ENCODE data around the gene PAIP2B. TPM values are rescaled to one million over a fixed set of nuclear protein-coding genes. Genes with fewer than 3 reads are reported as not detected.

The PAIP2B gene
- total RNA-seq, 1 donor from 2014 or later, result 2.9 TPM

- no peaks in the 10 kb centered on the region for H3K9me3 Mint-ChIP-seq (ENCODE audit: unreplicated experiment)
- H3K27me3 Mint-ChIP-seq (ENCODE audit: unreplicated experiment), result no peaks in the 10 kb centered on the region
- no peak overlapping the region for H3K4me3 Mint-ChIP-seq (ENCODE audit: unreplicated experiment)
- H3K4me1 Mint-ChIP-seq (ENCODE audit: unreplicated experiment), result no peaks in the 10 kb centered on the region
- TF ChIP-seq CTCF (IDR thresholded peaks at IDR 0.05; ENCODE audit: unreplicated experiment), result no peak
- DNase-seq (ENCODE audit: low spot score), result no peak
- H3K27ac Mint-ChIP-seq (ENCODE audit: unreplicated experiment), result no peak overlapping the region
- no peaks in the 10 kb centered on the region for H3K36me3 Mint-ChIP-seq (ENCODE audit: low read depth, unreplicated experiment)
These were observed 29.5 kb upstream of the PAIP2B start for GRCh38 chr2:71256421-71256820.

GRCh38 chr2:71254776-71255175, 27.9 kb upstream of the PAIP2B start:
- no peaks in the 10 kb centered on the region for H3K36me3 Mint-ChIP-seq (ENCODE audit: low read depth, unreplicated experiment)
- no peaks in the 10 kb centered on the region for H3K4me1 Mint-ChIP-seq (ENCODE audit: unreplicated experiment)
- no peak overlapping the region for H3K27ac Mint-ChIP-seq (ENCODE audit: unreplicated experiment)
- H3K9me3 Mint-ChIP-seq (ENCODE audit: unreplicated experiment), result no peaks in the 10 kb centered on the region
- no peak for DNase-seq (ENCODE audit: low spot score)
- no peak for TF ChIP-seq CTCF (IDR thresholded peaks at IDR 0.05; ENCODE audit: unreplicated experiment)
- no peaks in the 10 kb centered on the region for H3K27me3 Mint-ChIP-seq (ENCODE audit: unreplicated experiment)
- H3K4me3 Mint-ChIP-seq (ENCODE audit: unreplicated experiment), result no peak overlapping the region

- Mint-ChIP-seq H3K9me3 (ENCODE audit: unreplicated experiment) (no peaks in the 10 kb centered on the region), H3K27ac (ENCODE audit: unreplicated experiment) (no peak overlapping the region), H3K27me3 (ENCODE audit: unreplicated experiment) (no peaks in the 10 kb centered on the region), H3K4me1 (ENCODE audit: unreplicated experiment) (no peaks in the 10 kb centered on the region), H3K4me3 (ENCODE audit: unreplicated experiment) (no peak overlapping the region), H3K36me3 (ENCODE audit: low read depth, unreplicated experiment) (no peaks in the 10 kb centered on the region)
- no peak for DNase-seq (ENCODE audit: low spot score)
- TF ChIP-seq CTCF (IDR thresholded peaks at IDR 0.05; ENCODE audit: unreplicated experiment), result no peak
These were observed 27.2 kb upstream of the PAIP2B start for GRCh38 chr2:71254078-71254477.

- Mint-ChIP-seq H3K4me1 (ENCODE audit: unreplicated experiment) (no peaks in the 10 kb centered on the region), H3K36me3 (ENCODE audit: low read depth, unreplicated experiment) (no peaks in the 10 kb centered on the region), H3K4me3 (ENCODE audit: unreplicated experiment) (no peak overlapping the region), H3K27ac (ENCODE audit: unreplicated experiment) (no peak overlapping the region), H3K9me3 (ENCODE audit: unreplicated experiment) (no peaks in the 10 kb centered on the region), H3K27me3 (ENCODE audit: unreplicated experiment) (no peaks in the 10 kb centered on the region)
- TF ChIP-seq CTCF (IDR thresholded peaks at IDR 0.05; ENCODE audit: unreplicated experiment), result no peak
- no peak for DNase-seq (ENCODE audit: low spot score)
These were observed 26.6 kb upstream of the PAIP2B start for GRCh38 chr2:71253476-71253875.

- H3K27ac Mint-ChIP-seq (ENCODE audit: unreplicated experiment), result no peak overlapping the region
- no peaks in the 10 kb centered on the region for H3K36me3 Mint-ChIP-seq (ENCODE audit: low read depth, unreplicated experiment)
- H3K27me3 Mint-ChIP-seq (ENCODE audit: unreplicated experiment), result no peaks in the 10 kb centered on the region
- no peak overlapping the region for H3K4me3 Mint-ChIP-seq (ENCODE audit: unreplicated experiment)
- H3K9me3 Mint-ChIP-seq (ENCODE audit: unreplicated experiment), result no peaks in the 10 kb centered on the region
- no peaks in the 10 kb centered on the region for H3K4me1 Mint-ChIP-seq (ENCODE audit: unreplicated experiment)
- no peak for DNase-seq (ENCODE audit: low spot score)
- TF ChIP-seq CTCF (IDR thresholded peaks at IDR 0.05; ENCODE audit: unreplicated experiment), result no peak
These were observed 26.0 kb upstream of the PAIP2B start for GRCh38 chr2:71252862-71253261.
